Measurements from ENCODE around the gene OOSP4A.
"Not testable (repeated sequence)": the region's sequence is repeated elsewhere in the genome, so short reads cannot be mapped to it uniquely, and the experiment has no call there.

OOSP4A gene

DNA sequence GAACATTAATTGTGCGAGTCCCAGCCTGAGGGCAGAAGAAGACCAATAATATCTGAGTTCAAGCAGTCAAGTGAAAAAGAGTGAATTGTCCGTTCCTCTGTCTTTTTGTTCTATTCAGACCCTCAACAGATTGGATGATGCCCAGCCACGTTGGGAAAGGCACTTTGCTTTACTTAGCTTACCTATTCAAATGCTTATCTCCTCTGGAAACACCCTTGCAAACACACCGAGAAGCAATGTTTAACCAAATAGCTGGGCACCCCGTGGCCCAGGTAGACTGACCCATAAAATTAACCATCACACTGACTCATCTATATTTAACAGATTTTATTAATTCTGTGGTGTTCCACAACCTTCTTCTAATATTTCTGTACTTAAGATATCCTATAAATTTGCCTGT, 9.3 kb downstream of the OOSP4A start:
- H3K4me3 ChIP-seq (ENCODE audit: low read length) = no peak overlapping the region
- DNase-seq (ENCODE audit: low read depth) = no peak
- TF ChIP-seq, protein P1, sequence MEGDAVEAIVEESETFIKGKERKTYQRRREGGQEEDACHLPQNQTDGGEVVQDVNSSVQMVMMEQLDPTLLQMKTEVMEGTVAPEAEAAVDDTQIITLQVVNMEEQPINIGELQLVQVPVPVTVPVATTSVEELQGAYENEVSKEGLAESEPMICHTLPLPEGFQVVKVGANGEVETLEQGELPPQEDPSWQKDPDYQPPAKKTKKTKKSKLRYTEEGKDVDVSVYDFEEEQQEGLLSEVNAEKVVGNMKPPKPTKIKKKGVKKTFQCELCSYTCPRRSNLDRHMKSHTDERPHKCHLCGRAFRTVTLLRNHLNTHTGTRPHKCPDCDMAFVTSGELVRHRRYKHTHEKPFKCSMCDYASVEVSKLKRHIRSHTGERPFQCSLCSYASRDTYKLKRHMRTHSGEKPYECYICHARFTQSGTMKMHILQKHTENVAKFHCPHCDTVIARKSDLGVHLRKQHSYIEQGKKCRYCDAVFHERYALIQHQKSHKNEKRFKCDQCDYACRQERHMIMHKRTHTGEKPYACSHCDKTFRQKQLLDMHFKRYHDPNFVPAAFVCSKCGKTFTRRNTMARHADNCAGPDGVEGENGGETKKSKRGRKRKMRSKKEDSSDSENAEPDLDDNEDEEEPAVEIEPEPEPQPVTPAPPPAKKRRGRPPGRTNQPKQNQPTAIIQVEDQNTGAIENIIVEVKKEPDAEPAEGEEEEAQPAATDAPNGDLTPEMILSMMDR (conservative IDR thresholded peaks at IDR 0.05; ENCODE audit: low read length) = no peak

DNA sequence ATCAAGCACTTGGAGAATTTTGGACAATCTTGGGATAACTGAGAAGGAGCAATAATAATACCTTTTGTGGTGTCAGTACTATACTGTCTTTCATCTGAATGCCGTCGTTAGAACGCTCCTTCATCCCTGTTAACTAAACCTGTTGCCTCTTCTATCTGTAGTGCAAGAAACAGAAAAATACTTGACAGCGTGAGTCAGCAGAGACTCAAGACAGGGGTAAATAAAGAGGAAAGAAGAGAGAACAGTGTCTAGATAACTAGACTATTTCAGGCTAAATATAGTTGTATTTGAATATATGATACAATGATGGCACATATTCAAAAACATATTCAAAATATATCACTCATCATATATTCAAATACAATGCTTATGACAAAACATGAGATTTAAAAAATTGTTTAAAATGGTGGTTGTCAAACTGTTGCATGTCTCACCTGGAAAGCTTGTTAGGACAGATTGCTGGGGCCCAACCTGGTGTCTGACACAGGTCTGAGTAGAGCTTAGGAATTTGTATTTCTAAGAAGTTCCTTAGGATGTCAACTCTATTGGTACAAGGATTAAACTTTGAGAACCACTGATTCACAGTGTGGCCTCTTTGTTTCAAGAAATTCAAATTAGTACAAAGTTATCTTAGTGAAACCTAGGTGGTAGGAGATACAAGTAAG, 17.4 kb downstream of the OOSP4A start:
- no peak overlapping the region for H3K4me3 ChIP-seq (ENCODE audit: low read length)
- DNase-seq (ENCODE audit: low read depth) = no peak
- TF ChIP-seq, protein P1 (conservative IDR thresholded peaks at IDR 0.05; ENCODE audit: low read length) = no peak

DNA sequence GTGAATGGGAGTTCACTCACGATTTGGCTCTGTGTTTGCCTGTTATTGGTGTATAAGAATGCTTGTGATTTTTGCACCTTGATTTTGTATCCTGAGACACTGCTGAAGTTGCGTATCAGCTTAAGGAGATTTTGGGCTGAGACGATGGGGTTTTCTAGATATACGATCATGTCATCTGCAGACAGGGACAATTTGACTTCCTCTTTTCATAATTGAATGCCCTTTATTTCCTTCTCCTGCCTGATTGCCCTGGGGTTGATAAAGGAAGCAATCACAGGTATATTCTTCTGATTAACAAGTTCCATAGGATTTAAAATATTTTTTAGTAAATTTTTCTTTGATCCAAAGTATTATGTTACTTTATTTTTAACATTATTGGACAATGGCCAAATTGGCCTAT, 18.2 kb downstream of the OOSP4A start:
- DNase-seq (ENCODE audit: low read depth); H3K4me3 ChIP-seq (ENCODE audit: low read length): not testable (repeated sequence)

DNA sequence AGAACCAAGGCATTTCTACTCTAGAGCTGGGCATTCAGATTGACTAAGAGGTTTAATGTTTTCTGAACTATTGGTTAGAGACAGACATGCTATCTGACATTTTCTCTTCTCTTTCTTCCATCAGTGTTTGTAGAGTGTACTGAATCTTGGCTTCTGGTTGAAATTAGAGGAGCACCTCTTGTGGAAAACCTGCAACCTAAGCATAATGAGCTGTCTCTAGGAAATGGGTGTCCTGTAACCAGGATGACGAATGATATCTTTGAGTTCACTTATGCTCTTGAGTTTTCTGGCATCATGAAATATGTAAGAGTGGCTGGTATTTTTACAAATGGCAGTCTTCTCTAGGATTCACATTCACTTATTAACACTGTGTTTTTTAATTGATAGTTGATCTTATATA, 19.4 kb downstream of the OOSP4A start:
- TF ChIP-seq, protein P1 (conservative IDR thresholded peaks at IDR 0.05; ENCODE audit: low read length) = no peak
- DNase-seq (ENCODE audit: low read depth) = no peak
- H3K4me3 ChIP-seq (ENCODE audit: low read length) = no peak overlapping the region

DNA sequence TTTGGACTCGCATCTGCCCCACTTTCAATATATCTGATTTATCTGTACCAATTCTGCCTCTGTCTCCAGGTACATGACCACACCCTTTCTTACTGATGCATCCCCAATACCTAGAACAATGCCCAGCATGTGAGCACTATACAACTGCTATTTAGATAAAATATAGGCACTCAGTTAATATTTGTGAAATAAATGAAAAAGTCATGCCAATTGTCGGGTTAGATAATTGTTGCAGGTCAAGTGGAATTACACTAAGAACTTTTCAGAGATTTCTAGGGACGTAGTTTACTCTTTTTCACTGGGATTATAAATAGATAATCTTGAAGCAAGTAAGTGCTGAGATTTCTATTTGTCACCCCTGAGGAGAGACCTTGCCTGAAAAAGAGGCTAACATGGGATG, 20.5 kb downstream of the OOSP4A start:
- TF ChIP-seq, protein P1 (conservative IDR thresholded peaks at IDR 0.05; ENCODE audit: low read length) = no peak
- DNase-seq (ENCODE audit: low read depth) = no peak
- H3K4me3 ChIP-seq (ENCODE audit: low read length) = no peak overlapping the region

DNA sequence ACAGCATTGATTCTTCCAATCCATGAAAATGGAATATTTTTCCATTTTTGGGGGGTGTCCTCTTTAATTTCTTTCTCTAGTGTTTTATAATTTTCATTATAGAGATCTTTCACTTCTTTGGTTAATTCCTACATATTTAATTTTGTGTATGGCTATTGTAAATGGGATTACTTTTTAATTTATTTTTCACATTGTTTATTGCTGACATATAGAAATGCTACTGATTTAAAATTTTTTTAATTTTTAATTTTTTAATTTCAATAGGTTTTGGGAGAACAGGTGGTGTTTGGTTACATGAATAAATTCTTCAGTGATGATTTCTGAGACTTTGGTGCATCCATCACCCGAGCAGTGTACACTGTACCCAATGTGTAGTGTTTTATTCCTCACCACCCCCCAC, 26.6 kb downstream of the OOSP4A start:
- no peak overlapping the region for H3K4me3 ChIP-seq (ENCODE audit: low read length)
- TF ChIP-seq, protein P1 (conservative IDR thresholded peaks at IDR 0.05; ENCODE audit: low read length) = no peak
- no peak for DNase-seq (ENCODE audit: low read depth)

DNA sequence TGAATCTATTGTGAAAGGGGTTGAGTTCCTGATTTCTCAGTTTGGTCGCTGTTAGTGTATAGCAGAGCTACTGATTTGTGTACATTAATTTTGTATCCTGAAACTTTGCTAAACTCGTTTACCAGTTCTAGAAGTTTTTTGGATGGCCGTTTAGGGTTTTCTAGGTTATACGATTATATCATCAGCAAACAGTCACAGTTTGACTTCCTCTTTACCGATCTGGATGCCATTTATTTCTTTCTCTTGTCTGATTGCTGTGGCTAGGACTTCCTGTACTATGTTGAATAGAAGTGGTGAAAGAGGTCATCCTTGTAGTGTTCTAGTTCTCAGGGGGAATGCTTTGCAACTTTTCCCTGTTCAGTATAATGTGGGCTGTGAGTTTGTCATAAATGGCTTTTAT, 28.6 kb downstream of the OOSP4A start:
- TF ChIP-seq, protein P1 (conservative IDR thresholded peaks at IDR 0.05; ENCODE audit: low read length) = no peak
- DNase-seq (ENCODE audit: low read depth) = no peak
- H3K4me3 ChIP-seq (ENCODE audit: low read length) = no peak overlapping the region

DNA sequence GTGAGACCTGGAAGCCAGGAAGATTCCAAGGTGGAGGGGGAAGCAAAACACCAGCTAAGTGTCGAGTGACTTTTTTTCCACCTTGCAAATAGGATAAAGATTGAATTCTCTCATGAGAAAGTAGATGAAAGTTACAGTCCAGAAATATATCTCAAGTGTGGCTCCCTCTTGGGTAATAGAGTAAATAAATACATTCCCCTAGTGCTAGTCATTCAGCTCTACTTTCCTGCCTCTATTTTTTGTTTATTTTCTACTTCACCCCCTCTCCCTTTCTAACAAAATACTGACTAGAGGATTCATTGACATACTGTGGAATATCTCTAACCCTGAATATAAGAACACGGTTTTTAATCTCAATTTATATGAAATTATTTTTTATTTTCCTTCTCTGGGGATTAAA, 34.0 kb downstream of the OOSP4A start:
- no peak for DNase-seq (ENCODE audit: low read depth)
- TF ChIP-seq, protein P1 (conservative IDR thresholded peaks at IDR 0.05; ENCODE audit: low read length) = no peak

More for the DNA sequence above, 34.0 kb downstream of the OOSP4A start:
- H3K4me3 ChIP-seq (ENCODE audit: low read length) = no peak overlapping the region

Measured in AG10803 (cell line).